ENCODE measurements around the gene SOHLH1.

SOHLH1 gene

GRCh38 chr9:135705376-135705775 is 6.1 kb upstream of the SOHLH1 start:
- no peak for TF ChIP-seq CTCF (conservative IDR thresholded peaks at IDR 0.05; ENCODE audit: control insufficient read depth, insufficient read depth, low read depth, low read length)
- no peak overlapping the region for H3K4me3 ChIP-seq (ENCODE audit: control insufficient read depth, low read depth, low read length)
- no peak for DNase-seq (ENCODE audit: low read depth)

GRCh38 chr9:135704483-135704882 is 5.2 kb upstream of the SOHLH1 start:
- no peak overlapping the region for H3K4me3 ChIP-seq (ENCODE audit: control insufficient read depth, low read depth, low read length)
- DNase-seq (ENCODE audit: low read depth), result no peak
- TF ChIP-seq CTCF (conservative IDR thresholded peaks at IDR 0.05; ENCODE audit: control insufficient read depth, insufficient read depth, low read depth, low read length), result no peak

GRCh38 chr9:135703726-135704125 is 4.4 kb upstream of the SOHLH1 start:
- no peak overlapping the region for H3K4me3 ChIP-seq (ENCODE audit: control insufficient read depth, low read depth, low read length)
- no peak for DNase-seq (ENCODE audit: low read depth)
- TF ChIP-seq CTCF (conservative IDR thresholded peaks at IDR 0.05; ENCODE audit: control insufficient read depth, insufficient read depth, low read depth, low read length), result no peak

DNA sequence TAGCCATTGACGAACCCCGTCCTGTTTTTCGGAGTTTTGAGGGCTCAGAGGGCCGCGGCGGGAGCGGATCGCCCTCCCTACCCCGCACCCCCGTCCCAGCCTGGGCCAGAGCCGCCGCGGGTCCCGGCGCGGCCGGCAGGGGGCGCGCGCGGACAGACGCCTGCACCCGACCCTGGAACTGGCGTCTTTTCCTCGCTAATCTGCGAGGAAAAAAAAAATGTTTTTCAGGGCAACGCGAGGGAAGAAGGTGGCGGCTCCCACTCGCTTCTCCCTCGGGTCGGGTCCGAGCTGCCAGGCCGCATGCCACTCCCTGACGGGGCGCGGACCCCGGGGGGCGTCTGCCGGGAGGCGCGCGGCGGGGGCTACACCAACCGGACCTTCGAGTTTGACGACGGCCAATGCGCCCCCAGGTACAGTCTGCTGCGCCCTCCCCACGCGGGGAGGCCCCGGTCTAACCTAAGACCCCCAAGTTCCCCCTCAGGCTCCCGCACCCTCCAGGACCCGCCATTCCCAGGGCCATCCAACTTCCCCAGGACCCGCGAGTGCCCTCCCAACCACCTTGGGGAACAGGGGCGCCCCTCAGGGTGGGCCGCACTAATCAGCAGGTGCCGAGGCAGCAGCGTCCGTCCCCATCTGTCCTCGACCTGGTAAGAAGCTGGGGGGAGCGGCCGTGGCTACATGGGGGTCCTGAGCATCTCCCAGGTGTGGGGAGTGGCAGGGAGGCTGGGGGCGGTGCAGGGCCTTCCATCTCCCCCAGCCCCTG is 2.9 kb upstream of the SOHLH1 start, which contains the start of gene KCNT1:
Gene KCNT1, plus strand, starts transcription at position 227 of the 763 bp plus-strand sequence. Its CDS starts 74 bp downstream, at position 301.
- no peak within 1 kb of the TSS for H3K4me3 ChIP-seq (ENCODE audit: control insufficient read depth, low read depth, low read length)
- TF ChIP-seq CTCF (conservative IDR thresholded peaks at IDR 0.05; ENCODE audit: control insufficient read depth, insufficient read depth, low read depth, low read length), result peak; percentile 17
- peak; percentile 17 for DNase-seq (ENCODE audit: low read depth)

DNA sequence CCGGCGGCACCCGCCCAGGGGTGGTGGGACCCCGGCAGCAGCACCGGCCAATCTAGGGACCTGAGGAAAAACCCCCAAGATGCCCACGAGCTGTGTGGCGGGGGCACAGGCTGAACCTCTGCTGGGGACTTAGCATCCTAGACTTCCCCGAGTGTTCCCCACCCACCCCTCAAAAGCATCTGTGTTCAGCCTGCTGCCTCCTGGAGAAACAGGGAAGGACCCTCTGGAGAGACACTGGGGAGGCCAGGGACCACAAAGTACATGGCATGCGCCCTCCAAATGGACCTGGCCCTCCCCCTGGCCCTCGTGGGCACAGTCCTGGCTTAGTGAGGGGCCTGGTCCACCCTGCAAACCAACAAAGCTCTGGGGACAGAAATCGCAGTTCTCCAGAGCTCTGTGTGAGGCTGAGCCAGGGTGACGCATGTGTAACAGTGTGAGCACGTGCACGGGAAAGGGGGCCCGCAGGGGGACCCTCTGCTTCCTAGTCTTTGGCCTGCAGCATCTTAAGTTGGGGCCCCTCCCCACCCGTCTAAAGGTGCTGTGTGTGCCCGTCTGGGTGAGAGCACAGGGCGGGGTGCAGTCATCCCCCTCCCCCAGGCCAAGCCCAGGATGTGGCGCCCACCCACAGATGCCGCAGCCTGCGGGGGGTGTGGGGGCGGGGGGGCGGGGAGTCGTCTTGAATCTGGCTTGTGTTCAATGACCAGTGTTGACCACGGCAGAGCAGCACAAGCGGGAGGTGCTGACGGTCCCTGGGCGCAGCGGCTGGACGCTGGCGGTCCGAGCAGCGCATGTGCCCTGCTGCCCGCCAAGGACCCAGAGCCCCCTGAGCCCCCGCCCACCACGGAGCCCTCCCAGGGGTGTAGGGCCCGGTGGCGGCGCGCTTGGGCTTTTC is 2.0 kb upstream of the SOHLH1 start:
- no peak for TF ChIP-seq CTCF (conservative IDR thresholded peaks at IDR 0.05; ENCODE audit: control insufficient read depth, insufficient read depth, low read depth, low read length)
- no peak for DNase-seq (ENCODE audit: low read depth)
- no peak overlapping the region for H3K4me3 ChIP-seq (ENCODE audit: control insufficient read depth, low read depth, low read length)

DNA sequence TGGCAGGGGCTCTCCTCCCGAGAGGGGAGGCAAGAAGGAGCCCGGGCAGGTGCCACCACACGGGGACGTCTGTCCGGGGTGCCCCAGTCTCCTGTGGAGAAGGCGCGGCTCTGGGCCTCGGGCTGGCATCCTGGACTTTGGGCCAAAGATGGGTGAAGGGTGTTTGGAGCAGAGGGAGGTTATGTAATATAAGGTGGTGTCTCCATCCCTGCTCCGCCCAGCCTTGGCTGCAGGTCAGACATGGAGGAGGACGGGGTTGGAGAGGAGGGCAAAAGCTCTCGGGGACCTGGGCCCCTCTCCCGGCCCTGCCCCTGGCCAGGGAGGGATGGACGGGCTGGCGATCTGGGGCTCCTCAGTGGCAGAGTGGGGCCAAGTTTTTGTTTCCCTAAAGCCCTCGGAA is 1.2 kb upstream of the SOHLH1 start:
- no peak for DNase-seq (ENCODE audit: low read depth)
- TF ChIP-seq CTCF (conservative IDR thresholded peaks at IDR 0.05; ENCODE audit: control insufficient read depth, insufficient read depth, low read depth, low read length), result no peak
- H3K4me3 ChIP-seq (ENCODE audit: control insufficient read depth, low read depth, low read length), result no peak overlapping the region

All from fibroblast of mammary gland (primary cell).